Activated T-cell treated with anti-CD3 and anti-CD28 coated beads for 1 hour (primary cell): Measurements from ENCODE around the gene RNF150.

ENCODE experiments used
- DNase-seq: peaks from one replicate; pipeline ENCODE4 v3.0.0-alpha.2; 2020; ENCODE audit warnings: low read depth

The RNF150 gene

GRCh38 chr4:140924761-140925392, 208.4 kb downstream of the RNF150 start:
- no peak for DNase-seq

- DNase-seq: no peak
These were observed 226.0 kb downstream of the RNF150 start for GRCh38 chr4:140906993-140907962.

DNA sequence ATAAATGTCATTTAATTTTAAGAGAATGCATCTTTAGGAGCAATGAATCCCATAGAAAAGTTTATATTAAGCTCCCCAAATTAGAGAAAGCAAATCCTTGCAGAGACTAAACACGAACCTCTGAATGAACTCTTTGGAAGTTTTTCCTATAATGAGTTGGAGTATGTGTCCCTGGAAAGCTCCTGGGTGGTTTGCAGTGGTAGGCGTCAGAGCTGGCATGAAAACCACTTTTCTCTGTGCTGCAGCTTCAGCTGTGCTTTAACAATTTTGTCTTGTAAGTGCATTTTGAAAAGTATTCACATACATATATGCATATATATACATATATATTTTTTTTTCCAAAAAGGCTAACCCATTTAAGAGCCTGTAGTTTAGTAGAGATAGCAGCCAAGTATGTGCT, 228.4 kb downstream of the RNF150 start:
- DNase-seq: no peak

- DNase-seq: no peak
These were observed 229.5 kb downstream of the RNF150 start for GRCh38 chr4:140903522-140904475.

DNA sequence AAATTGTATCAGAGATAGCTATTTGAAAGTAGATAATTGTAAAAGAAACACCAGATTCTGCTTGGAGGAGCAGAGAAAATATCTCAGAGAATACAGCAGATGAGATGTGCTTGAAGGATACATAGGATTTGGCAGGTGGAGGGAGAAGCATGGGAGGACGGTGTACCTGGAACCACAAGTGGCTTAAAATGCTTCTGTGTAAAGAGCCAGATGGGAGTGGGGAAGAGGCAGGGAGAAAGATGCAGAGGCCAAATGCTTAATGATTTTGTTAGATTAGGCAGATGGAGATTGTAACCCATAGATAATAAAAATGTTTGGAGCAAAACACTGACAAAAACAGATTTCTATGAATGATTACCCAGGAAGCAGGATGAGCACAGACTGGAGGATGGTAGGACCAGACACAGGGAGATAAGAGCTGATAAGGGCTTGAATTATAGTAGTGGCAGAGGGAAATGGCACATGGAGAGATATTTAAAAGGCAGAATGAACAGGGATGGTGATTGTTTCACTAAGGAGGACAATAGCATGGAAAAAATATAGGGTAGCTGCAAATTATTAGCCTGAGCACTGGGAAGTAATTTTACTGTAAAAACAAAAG, 231.4 kb downstream of the RNF150 start:
- no peak for DNase-seq

- no peak for DNase-seq
These were observed 239.3 kb downstream of the RNF150 start for GRCh38 chr4:140893939-140894338.

- no peak for DNase-seq
These were observed 245.2 kb downstream of the RNF150 start for GRCh38 chr4:140888054-140888453.

GRCh38 chr4:140887467-140887866, 245.8 kb downstream of the RNF150 start:
- no peak for DNase-seq

- DNase-seq: no peak
These were observed 248.7 kb downstream of the RNF150 start for GRCh38 chr4:140884431-140885058.

GRCh38 chr4:140877781-140878180, 255.5 kb downstream of the RNF150 start:
- no peak for DNase-seq

DNA sequence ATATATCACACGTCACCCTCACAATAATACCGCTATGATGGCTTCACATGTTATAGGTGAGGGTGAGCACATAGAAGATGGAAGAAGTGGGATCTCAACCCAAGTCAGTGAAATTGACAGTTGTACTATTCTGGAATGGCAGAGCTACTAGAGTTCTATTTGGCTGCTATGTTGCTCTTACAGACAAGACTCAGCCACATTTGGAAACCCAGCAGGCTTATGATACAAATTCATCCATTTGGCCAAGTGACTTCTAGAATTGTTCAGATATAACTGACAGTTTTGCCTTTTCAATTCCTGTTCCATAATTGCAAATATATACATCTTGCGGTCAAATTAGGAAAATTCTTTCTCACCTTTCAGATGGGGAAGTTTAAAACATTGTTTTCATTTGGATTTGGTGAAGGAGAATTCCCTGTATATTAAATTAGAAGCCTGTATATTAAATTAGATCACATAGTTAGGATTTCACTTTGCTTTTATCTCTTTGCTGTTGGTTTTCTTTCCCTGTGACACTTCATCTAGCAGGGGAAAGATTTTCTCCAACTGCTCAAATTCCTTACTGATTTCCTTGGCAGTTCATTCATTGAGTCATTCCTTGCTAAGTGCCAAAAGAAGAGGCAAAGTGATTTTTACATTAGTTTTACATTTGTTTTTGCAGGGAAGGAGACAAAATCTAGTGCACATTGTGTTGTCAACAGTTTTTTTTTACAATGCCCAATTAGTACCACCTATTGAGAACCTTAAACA, 256.5 kb downstream of the RNF150 start:
- DNase-seq: no peak

- DNase-seq: no peak
These were observed 257.4 kb downstream of the RNF150 start for GRCh38 chr4:140875746-140876452.

- DNase-seq: no peak
These were observed 259.2 kb downstream of the RNF150 start for GRCh38 chr4:140874056-140874455.

- DNase-seq: no peak
These were observed 261.9 kb downstream of the RNF150 start for GRCh38 chr4:140871368-140871767.

- DNase-seq: no peak
These were observed 262.8 kb downstream of the RNF150 start for GRCh38 chr4:140870427-140870826.

DNA sequence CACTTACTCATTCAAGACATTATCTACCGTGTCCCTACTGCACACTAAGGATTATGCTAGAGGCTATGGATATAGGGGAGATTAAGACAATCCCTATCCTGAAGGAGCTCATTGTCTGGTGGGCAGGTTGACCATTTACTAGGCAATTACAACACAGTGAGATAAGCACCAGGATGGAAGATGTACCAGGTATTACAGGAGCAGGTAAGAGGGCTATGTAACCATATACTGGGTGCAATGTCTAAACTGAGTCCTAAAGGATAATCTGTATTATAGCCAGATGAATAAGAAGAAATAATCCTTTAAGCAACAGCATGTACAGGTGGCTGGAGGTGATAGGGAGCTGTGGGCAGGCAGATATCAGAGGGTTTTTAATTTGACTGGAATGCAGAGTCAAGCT, 263.8 kb downstream of the RNF150 start:
- no peak for DNase-seq

DNA sequence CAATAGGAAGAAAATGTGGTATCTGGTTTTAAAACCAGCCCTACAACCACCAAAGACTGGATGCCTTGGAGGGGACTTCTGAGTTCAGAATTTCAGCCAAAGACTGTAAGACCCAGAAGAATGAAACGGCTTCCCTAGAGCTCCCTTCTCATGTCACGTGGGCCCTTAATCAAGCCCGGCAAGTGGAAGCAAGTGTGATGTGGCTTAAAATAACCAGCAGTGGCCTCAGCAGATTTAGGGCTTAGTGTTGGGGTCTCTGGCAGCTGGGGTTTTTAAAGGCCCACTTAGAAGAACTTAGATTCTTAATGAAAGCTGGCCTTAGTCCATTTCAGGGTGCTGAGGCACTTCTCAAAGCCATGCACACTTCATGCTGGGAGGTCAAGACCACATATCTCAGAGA, 265.9 kb downstream of the RNF150 start:
- no peak for DNase-seq

GRCh38 chr4:140866492-140867005, 266.7 kb downstream of the RNF150 start:
- no peak for DNase-seq
